CD4-positive, alpha-beta T cell (primary cell): Measurements from ENCODE around the gene GRK5. TPM values are rescaled to one million over a fixed set of nuclear protein-coding genes. Genes with fewer than 3 reads are reported as not detected.

Experiments
- ATAC-seq: fragments of 200-7000 bp; cut with Tn5 transposase; one replicate; pipeline ENCODE4 v1.10.0; 2022; ENCODE audit warnings: mild to moderate bottlenecking; ENCODE audit not compliant: poor library complexity
- CTCF ChIA-PET: fragments of 350-600 bp; sonication (Branson Sonifier 250); formaldehyde crosslinking; loops from one replicate; lab custom pipeline; 2021; ENCODE audit warnings: antibody characterized with exemption, inconsistent platforms; lab: Charles Lee
- POLR2A ChIA-PET: fragments of 350-600 bp; sonication (Branson Sonifier 250); formaldehyde crosslinking; loops from one replicate; lab custom pipeline; 2021; ENCODE audit warnings: antibody characterized with exemption, inconsistent platforms; lab: Charles Lee
- DNase-seq, 14 experiments: peaks; one replicate each; pipeline ENCODE4 v3.0.0-alpha.2; 2013 to 2020; ENCODE audit warnings: mixed read lengths in 2 of 14
- H3K27ac ChIP-seq, 2 donors: one replicate each; pipeline versions ENCODE4 v1.5.1 to v1.7.0; 2013; ENCODE audit warnings: low read length in 2 of 2, low read depth in 1 of 2, mild to moderate bottlenecking in 1 of 2
- H3K27me3 ChIP-seq, 2 experiments: 1 replicate in 1 of 2; 2 replicates in 1 of 2; pipeline versions ENCODE4 v1.6.1 to v1.7.0; 2013; ENCODE audit warnings: low read length in 2 of 2, control low read depth in 1 of 2, mild to moderate bottlenecking in 1 of 2, moderate library complexity in 1 of 2; ENCODE audit not compliant: insufficient read depth in 2 of 2, control insufficient read depth in 1 of 2
- H3K36me3 ChIP-seq: one replicate; pipeline ENCODE4 v1.6.1; 2013; ENCODE audit warnings: low read length, control low read depth; ENCODE audit not compliant: insufficient read depth
- H3K4me1 ChIP-seq: one replicate; pipeline ENCODE4 v1.6.1; 2013; ENCODE audit warnings: low read length, control low read depth; ENCODE audit not compliant: insufficient read depth
- H3K4me3 ChIP-seq: one replicate; pipeline ENCODE4 v1.5.1; 2013; ENCODE audit warnings: mild to moderate bottlenecking, low read length, moderate library complexity
- H3K9me3 ChIP-seq, 2 experiments: 1 replicate in 1 of 2; 2 replicates in 1 of 2; pipeline versions ENCODE4 v1.6.1 to v1.7.0; 2013; ENCODE audit warnings: low read length in 2 of 2, mild to moderate bottlenecking in 2 of 2, control low read depth in 1 of 2, moderate library complexity in 1 of 2; ENCODE audit not compliant: control insufficient read depth in 1 of 2, insufficient read depth in 1 of 2
- H3K27ac Mint-ChIP-seq: one replicate; pipeline ENCODE4 v1.8.0; 2020; ENCODE audit warnings: mixed read lengths
- H3K27me3 Mint-ChIP-seq: one replicate; pipeline ENCODE4 v1.8.0; 2021; ENCODE audit warnings: mixed read lengths
- H3K36me3 Mint-ChIP-seq: one replicate; pipeline ENCODE4 v1.8.0; 2021; ENCODE audit warnings: low read depth, mixed read lengths
- H3K4me1 Mint-ChIP-seq: one replicate; pipeline ENCODE4 v1.8.0; 2021; ENCODE audit warnings: low read depth, mixed read lengths
- H3K4me3 Mint-ChIP-seq: one replicate; pipeline ENCODE4 v1.8.0; 2020; ENCODE audit warnings: mild to moderate bottlenecking, mixed read lengths
- H3K9me3 Mint-ChIP-seq: one replicate; pipeline ENCODE4 v1.8.0; 2020; ENCODE audit warnings: mixed read lengths
- intact Hi-C, 2 experiments: fragments of 100-400 bp; cut with DNase I in 1 of 2; cut with micrococcal nuclease in 1 of 2; formaldehyde crosslinking; loops; one replicate each; pipeline versions ENCODE4 v1.15.1 to v1.9.0; 2023 to 2025; cut with DNase I, micrococcal nuclease
- total RNA-seq, 174 experiments: library from RNA in 2 of 174; stranded (reverse) in 2 of 174; gene quantifications; one replicate each; pipeline ENCODE4 v1.2.3 and lab custom pipeline; 2021 to 2026
- TF ChIP-seq, protein P1 (sequence below): fragments of 200-600 bp; IDR thresholded peaks from one replicate; pipeline ENCODE4 v1.8.0; 2022; ENCODE audit warnings: antibody characterized with exemption, mild to moderate bottlenecking

GRK5 gene
- total RNA-seq, 2 experiments from 2014 or later = 19.2 to 20.8 TPM

DNA sequence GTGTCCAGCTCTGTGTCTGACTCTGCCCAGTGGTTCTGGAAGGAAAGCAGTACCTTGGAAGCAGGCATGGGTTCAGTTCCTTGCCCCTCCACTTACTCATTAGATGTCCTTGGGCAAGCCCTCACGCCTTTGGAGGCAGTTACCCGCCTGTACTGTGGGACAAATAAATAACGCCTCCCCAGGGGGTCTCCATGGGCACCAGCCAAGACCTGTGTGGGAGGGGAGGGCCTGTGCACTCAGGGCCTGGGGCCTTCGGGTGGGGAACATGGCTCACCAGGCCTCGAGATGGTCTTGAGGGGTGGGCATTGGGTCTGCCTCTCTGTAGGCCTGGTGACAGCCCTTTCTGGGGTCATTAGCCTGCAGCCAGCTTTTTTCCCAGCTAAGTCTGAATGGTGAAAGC lies 142.0 kb downstream of the GRK5 start:
- peaks cover 4% of the 10 kb centered on the region for H3K4me1 ChIP-seq
- peaks cover 79% of the 10 kb centered on the region for H3K36me3 Mint-ChIP-seq
- H3K27me3 Mint-ChIP-seq = no peaks in the 10 kb centered on the region
- peaks cover 21 to 25% of the 10 kb centered on the region in 2 experiments for H3K9me3 ChIP-seq
- H3K27ac ChIP-seq = no peak overlapping the region
- ChIA-PET CTCF (no interaction called here), POLR2A (no interaction called here)
- TF ChIP-seq, protein P1, sequence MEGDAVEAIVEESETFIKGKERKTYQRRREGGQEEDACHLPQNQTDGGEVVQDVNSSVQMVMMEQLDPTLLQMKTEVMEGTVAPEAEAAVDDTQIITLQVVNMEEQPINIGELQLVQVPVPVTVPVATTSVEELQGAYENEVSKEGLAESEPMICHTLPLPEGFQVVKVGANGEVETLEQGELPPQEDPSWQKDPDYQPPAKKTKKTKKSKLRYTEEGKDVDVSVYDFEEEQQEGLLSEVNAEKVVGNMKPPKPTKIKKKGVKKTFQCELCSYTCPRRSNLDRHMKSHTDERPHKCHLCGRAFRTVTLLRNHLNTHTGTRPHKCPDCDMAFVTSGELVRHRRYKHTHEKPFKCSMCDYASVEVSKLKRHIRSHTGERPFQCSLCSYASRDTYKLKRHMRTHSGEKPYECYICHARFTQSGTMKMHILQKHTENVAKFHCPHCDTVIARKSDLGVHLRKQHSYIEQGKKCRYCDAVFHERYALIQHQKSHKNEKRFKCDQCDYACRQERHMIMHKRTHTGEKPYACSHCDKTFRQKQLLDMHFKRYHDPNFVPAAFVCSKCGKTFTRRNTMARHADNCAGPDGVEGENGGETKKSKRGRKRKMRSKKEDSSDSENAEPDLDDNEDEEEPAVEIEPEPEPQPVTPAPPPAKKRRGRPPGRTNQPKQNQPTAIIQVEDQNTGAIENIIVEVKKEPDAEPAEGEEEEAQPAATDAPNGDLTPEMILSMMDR = no peak
- H3K4me3 ChIP-seq = no peak overlapping the region
- peaks cover 9% of the 10 kb centered on the region for H3K4me1 Mint-ChIP-seq
- H3K27me3 ChIP-seq = no peaks in the 10 kb centered on the region
- H3K27ac Mint-ChIP-seq = no peak overlapping the region
- H3K9me3 Mint-ChIP-seq = peaks cover 7% of the 10 kb centered on the region
- H3K4me3 Mint-ChIP-seq = no peak overlapping the region
- peaks cover 22% of the 10 kb centered on the region for H3K36me3 ChIP-seq
- intact Hi-C loops = no loop called here
- DNase-seq = no peak
- no peak for ATAC-seq

DNA sequence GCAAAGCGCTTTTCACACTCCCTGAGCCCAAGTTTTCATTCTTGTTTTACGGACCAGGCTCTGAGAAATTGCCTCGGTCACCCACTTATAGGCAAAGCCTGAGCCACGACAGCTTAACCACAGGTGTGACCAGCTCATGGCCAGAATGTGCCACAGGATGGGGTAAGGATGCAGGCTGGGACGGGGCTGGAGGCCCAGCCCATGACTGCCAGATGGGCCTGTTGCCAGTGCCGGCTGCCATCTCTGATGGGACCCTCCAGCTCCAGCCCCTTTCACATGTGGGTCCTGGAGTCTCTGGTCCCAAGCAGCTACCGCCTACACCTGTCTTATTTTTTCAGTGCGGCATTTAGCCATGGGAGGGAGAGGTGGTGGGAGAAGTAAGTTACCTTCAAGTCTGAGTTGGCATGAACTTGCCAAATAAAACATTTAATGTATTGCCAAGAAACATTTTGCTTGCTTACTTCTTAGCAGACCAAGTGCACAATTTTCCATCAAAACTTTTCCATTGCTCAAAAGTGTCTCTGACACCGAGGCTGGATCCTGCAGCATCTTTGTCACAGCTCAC lies 142.6 kb downstream of the GRK5 start:
- POLR2A ChIA-PET = no interaction called here
- no peak overlapping the region for H3K4me3 Mint-ChIP-seq
- peaks cover 5% of the 10 kb centered on the region for H3K4me1 Mint-ChIP-seq

DNA sequence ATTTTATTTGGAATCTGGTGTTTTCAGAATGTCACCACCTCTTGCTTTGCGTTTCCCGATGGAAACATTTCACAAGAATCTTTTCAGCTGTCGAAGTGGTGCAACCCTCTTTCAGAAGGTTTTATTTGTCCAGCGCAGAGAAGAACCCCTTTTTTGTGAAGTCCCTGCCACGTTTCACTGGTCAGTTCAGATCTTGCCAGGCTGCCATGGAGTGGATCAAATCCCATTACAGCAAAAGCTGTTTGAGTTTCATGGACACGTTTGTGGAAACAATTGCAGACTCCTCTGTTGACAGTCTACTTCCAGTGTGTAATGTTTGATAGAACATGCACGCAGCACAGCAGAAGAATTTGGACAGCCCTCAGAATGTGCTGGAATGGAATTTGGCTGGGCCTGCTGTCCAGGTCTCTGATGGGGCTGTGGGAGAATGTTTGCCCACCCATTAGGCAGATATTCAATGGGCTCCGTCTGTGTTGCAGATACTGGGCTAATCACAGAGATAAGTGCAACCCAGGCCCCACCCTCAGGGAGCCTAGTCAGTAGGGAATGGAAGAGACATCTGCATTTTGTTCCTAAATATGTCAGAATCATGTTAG lies 143.2 kb downstream of the GRK5 start:
- CTCF ChIA-PET = no interaction called here
- Mint-ChIP-seq H3K27me3 (no peaks in the 10 kb centered on the region), H3K36me3 (peaks cover 73% of the 10 kb centered on the region), H3K9me3 (peaks cover 8% of the 10 kb centered on the region), H3K27ac (no peak overlapping the region), H3K4me1 (peaks cover under 1% of the 10 kb centered on the region), H3K4me3 (no peak overlapping the region)
- intact Hi-C loops = no loop called here
- Histone ChIP-seq H3K27me3 (no peaks in the 10 kb centered on the region), H3K27ac (no peak overlapping the region), H3K36me3 (peaks cover 22% of the 10 kb centered on the region), H3K4me3 (no peak overlapping the region), H3K9me3 (peaks cover 21 to 29% of the 10 kb centered on the region in 2 experiments), H3K4me1 (no peaks in the 10 kb centered on the region)
- DNase-seq (no peak), ATAC-seq (no peak)
- TF ChIP-seq, protein P1 = no peak
- POLR2A ChIA-PET = no interaction called here

More for the DNA sequence above, 142.6 kb downstream of the GRK5 start:
- TF ChIP-seq, protein P1 = no peak
- peaks cover 22% of the 10 kb centered on the region for H3K36me3 ChIP-seq
- intact Hi-C loops = no loop called here
- CTCF ChIA-PET = no interaction called here
- DNase-seq = no peak
- no peaks in the 10 kb centered on the region for H3K27me3 Mint-ChIP-seq
- no peak overlapping the region for H3K27ac Mint-ChIP-seq
- H3K27me3 ChIP-seq = no peaks in the 10 kb centered on the region
- H3K36me3 Mint-ChIP-seq = peaks cover 79% of the 10 kb centered on the region
- peaks cover 7% of the 10 kb centered on the region for H3K9me3 Mint-ChIP-seq
- no peak overlapping the region for H3K4me3 ChIP-seq
- no peaks in the 10 kb centered on the region for H3K4me1 ChIP-seq
- no peak overlapping the region for H3K27ac ChIP-seq
- peaks cover 21 to 25% of the 10 kb centered on the region in 2 experiments for H3K9me3 ChIP-seq
- no peak for ATAC-seq
